H9 (cell line): ENCODE measurements around the gene FARS2. TPM values are rescaled to one million over a fixed set of nuclear protein-coding genes. Genes with fewer than 3 reads are reported as not detected.

Source experiments
- DNase-seq: peaks from one replicate; pipeline ENCODE4 v3.0.0-alpha.2; 2017
- H2AFZ ChIP-seq: one replicate; pipeline ENCODE4 v1.6.1; 2013; ENCODE audit warnings: mild to moderate bottlenecking, low read length, control low read depth, moderate library complexity
- H2AK5ac ChIP-seq: 2 replicates; pipeline ENCODE4 v1.6.1; 2013; ENCODE audit warnings: low read length, control low read depth, mixed read lengths; ENCODE audit not compliant: insufficient read length
- H2BK120ac ChIP-seq: one replicate; pipeline ENCODE4 v1.6.1; 2013; ENCODE audit warnings: low read depth, mild to moderate bottlenecking, low read length, control low read depth, inconsistent platforms; ENCODE audit not compliant: poor library complexity, severe bottlenecking
- H2BK12ac ChIP-seq: 2 replicates; pipeline ENCODE4 v1.6.1; 2013; ENCODE audit warnings: low read length, control low read depth, mixed read lengths, low read depth; ENCODE audit not compliant: insufficient read length
- H2BK15ac ChIP-seq: 2 replicates; pipeline ENCODE4 v1.6.1; 2013; ENCODE audit warnings: low read depth, low read length, control low read depth
- H2BK20ac ChIP-seq: one replicate; pipeline ENCODE4 v1.6.1; 2013; ENCODE audit warnings: low read depth, mild to moderate bottlenecking, low read length, control low read depth, inconsistent platforms; ENCODE audit not compliant: poor library complexity, severe bottlenecking
- H2BK5ac ChIP-seq: 2 replicates; pipeline ENCODE4 v1.6.1; 2013; ENCODE audit warnings: low read length, control low read depth, mixed read lengths; ENCODE audit not compliant: insufficient read length
- H3K14ac ChIP-seq: 2 replicates; pipeline ENCODE4 v1.6.1; 2013; ENCODE audit warnings: low read length, control low read depth; ENCODE audit not compliant: insufficient read depth
- H3K18ac ChIP-seq: 2 replicates; pipeline ENCODE4 v1.6.1; 2013; ENCODE audit warnings: low read depth, mild to moderate bottlenecking, mixed read lengths, low read length, control low read depth; ENCODE audit not compliant: insufficient read length
- H3K23ac ChIP-seq: 2 replicates; pipeline ENCODE4 v1.6.1; 2013; ENCODE audit warnings: low read length, control low read depth, mixed read lengths, low read depth; ENCODE audit not compliant: insufficient read length
- H3K23me2 ChIP-seq: 2 replicates; pipeline ENCODE4 v1.6.1; 2013; ENCODE audit warnings: low read depth, mild to moderate bottlenecking, mixed read lengths, low read length, control low read depth; ENCODE audit not compliant: insufficient read length, poor library complexity, severe bottlenecking
- H3K27ac ChIP-seq: 2 replicates; pipeline ENCODE4 v1.5.1; 2013; ENCODE audit warnings: low read length, control low read depth, mixed read lengths, low read depth; ENCODE audit not compliant: insufficient read length
- H3K27me3 ChIP-seq: 2 replicates; pipeline ENCODE4 v1.6.1; 2013; ENCODE audit warnings: low read length, control low read depth, inconsistent platforms; ENCODE audit not compliant: insufficient read depth
- H3K4ac ChIP-seq: 2 replicates; pipeline ENCODE4 v1.6.1; 2013; ENCODE audit warnings: low read depth, mild to moderate bottlenecking, control low read depth, inconsistent platforms, low read length, moderate library complexity
- H3K4me1 ChIP-seq: 2 replicates; pipeline ENCODE4 v1.6.1; 2013; ENCODE audit warnings: low read length, control low read depth, inconsistent platforms; ENCODE audit not compliant: insufficient read depth
- H3K4me2 ChIP-seq: 2 replicates; pipeline ENCODE4 v1.6.1; 2013; ENCODE audit warnings: low read length, control low read depth, mixed read lengths; ENCODE audit not compliant: insufficient read length, insufficient read depth
- H3K56ac ChIP-seq: 2 replicates; pipeline ENCODE4 v1.6.1; 2013; ENCODE audit warnings: low read depth, mild to moderate bottlenecking, mixed read lengths, low read length, control low read depth; ENCODE audit not compliant: insufficient read length
- H3K79me1 ChIP-seq: 2 replicates; pipeline ENCODE4 v1.6.1; 2013; ENCODE audit warnings: low read depth, mild to moderate bottlenecking, moderate library complexity, low read length, control low read depth, inconsistent platforms; ENCODE audit not compliant: insufficient read depth, poor library complexity, severe bottlenecking
- H3K79me2 ChIP-seq: 2 replicates; pipeline ENCODE4 v1.6.1; 2013; ENCODE audit warnings: low read length, control low read depth, inconsistent platforms; ENCODE audit not compliant: insufficient read depth
- H3K9ac ChIP-seq: 2 replicates; pipeline ENCODE4 v1.6.1; 2013; ENCODE audit warnings: low read length, control low read depth, mixed read lengths; ENCODE audit not compliant: insufficient read length; ENCODE audit errors: extremely low read depth
- H3K9me3 ChIP-seq: one replicate; pipeline ENCODE4 v1.6.1; 2013; ENCODE audit warnings: low read depth, low read length, inconsistent platforms; ENCODE audit not compliant: control insufficient read depth
- H3T11ph ChIP-seq: one replicate; pipeline ENCODE4 v1.6.1; 2013; ENCODE audit warnings: mild to moderate bottlenecking, low read length, control low read depth, inconsistent platforms
- H4K20me1 ChIP-seq: one replicate; pipeline ENCODE4 v1.6.1; 2013; ENCODE audit not compliant: control insufficient read depth, insufficient read length, insufficient read depth
- H4K5ac ChIP-seq: 2 replicates; pipeline ENCODE4 v1.6.1; 2013; ENCODE audit warnings: low read depth, mild to moderate bottlenecking, mixed read lengths, low read length, control low read depth; ENCODE audit not compliant: insufficient read length
- H4K8ac ChIP-seq: replicated peaks from 2 replicates; pipeline ENCODE4 v1.6.1; 2013; ENCODE audit warnings: low read length, control low read depth, mixed read lengths, low read depth; ENCODE audit not compliant: insufficient read length
- H4K91ac ChIP-seq: 2 replicates; pipeline ENCODE4 v1.6.1; 2013; ENCODE audit warnings: low read depth, mild to moderate bottlenecking, moderate library complexity, mixed read lengths, low read length, control low read depth; ENCODE audit not compliant: insufficient read length
- H3K27ac Mint-ChIP-seq, 3 experiments: 2 replicates in 2 of 3; 3 replicates in 1 of 3; pipeline ENCODE4 v1.8.0; 2020 to 2021; ENCODE audit warnings: mixed read lengths in 3 of 3, mild to moderate bottlenecking in 1 of 3, moderate library complexity in 1 of 3
- H3K27me3 Mint-ChIP-seq: 2 replicates; pipeline ENCODE4 v1.8.0; 2021; ENCODE audit warnings: low read depth, mild to moderate bottlenecking, moderate library complexity, mixed read lengths
- H3K36me3 Mint-ChIP-seq, 3 experiments: 2 replicates in 2 of 3; 3 replicates in 1 of 3; pipeline ENCODE4 v1.8.0; 2020 to 2021; ENCODE audit warnings: low read depth in 3 of 3, mixed read lengths in 3 of 3; ENCODE audit not compliant: insufficient read depth in 1 of 3
- H3K4me1 Mint-ChIP-seq, 2 experiments: 2 replicates each; pipeline ENCODE4 v1.8.0; 2020; ENCODE audit warnings: mixed read lengths in 2 of 2
- H3K4me3 Mint-ChIP-seq, 2 experiments: 2 replicates in 1 of 2; 3 replicates in 1 of 2; pipeline ENCODE4 v1.8.0; 2020 to 2021; ENCODE audit warnings: mild to moderate bottlenecking in 2 of 2, mixed read lengths in 2 of 2, moderate library complexity in 1 of 2
- H3K9me3 Mint-ChIP-seq, 2 experiments: 2 replicates in 1 of 2; 3 replicates in 1 of 2; pipeline ENCODE4 v1.8.0; 2020; ENCODE audit warnings: mild to moderate bottlenecking in 2 of 2, mixed read lengths in 2 of 2, moderate library complexity in 1 of 2
- CTCF ChIP-seq: fragments of 200-600 bp; sonication (generic); conservative IDR thresholded peaks from 3 replicates; pipeline ENCODE4 v1.8.0; 2021; ENCODE audit warnings: antibody characterized with exemption, mild to moderate bottlenecking
- WGBS: extraction: QIAGEN DNeasy Blood & Tissue Kit; methylation state at CpG from one replicate; pipeline ENCODE4 v1.1.7; 2013; ENCODE audit warnings: missing lambda C conversion rate, low lambda C conversion rate, mixed read lengths; ENCODE audit not compliant: insufficient read length; ENCODE audit errors: extremely low coverage; 5-methylcytosine and 5-hydroxymethylcytosine counted together
- total RNA-seq: library from RNA; stranded (reverse); gene quantifications from 2 replicates; pipeline ENCODE4 v1.2.1, GENCODE V29; 2021

FARS2 gene
- total RNA-seq, 1 experiment from 2014 or later, result 8.5 TPM

GRCh38 chr6:5365436-5366195 is 104.3 kb downstream of the FARS2 start:
- no peaks in the 10 kb centered on the region for H3K27me3 ChIP-seq
- no peak overlapping the region for H4K8ac ChIP-seq
- Mint-ChIP-seq H3K4me3 (no peak overlapping the region), H3K27me3 (no peaks in the 10 kb centered on the region), H3K36me3 (no peaks in the 10 kb centered on the region; a peak in 1 of 7 replicates), H3K27ac (no peak overlapping the region), H3K9me3 (no peaks in the 10 kb centered on the region), H3K4me1 (no peaks in the 10 kb centered on the region)
- no peak overlapping the region for H2BK12ac ChIP-seq
- no peak overlapping the region for H3K9ac ChIP-seq
- no peaks in the 10 kb centered on the region for H3K23me2 ChIP-seq
- H2BK120ac ChIP-seq, result no peak overlapping the region
- H3K79me1 ChIP-seq, result no peaks in the 10 kb centered on the region
- no peak overlapping the region for H3K14ac ChIP-seq
- H2BK5ac ChIP-seq, result no peak overlapping the region
- H2AK5ac ChIP-seq, result no peak overlapping the region
- no peak overlapping the region for H3K56ac ChIP-seq
- H3K27ac ChIP-seq, result no peak overlapping the region
- no peak overlapping the region for H2BK15ac ChIP-seq
- H3K4me2 ChIP-seq, result no peak overlapping the region
- H3K79me2 ChIP-seq, result no peaks in the 10 kb centered on the region; the same call in 1 of the 2 replicates
- H4K5ac ChIP-seq, result no peak overlapping the region
- no peak overlapping the region for H2BK20ac ChIP-seq
- no CpG with 5 or more reads among the region's 4 CpGs for WGBS
- no peaks in the 10 kb centered on the region for H3K9me3 ChIP-seq
- no peak overlapping the region for H3K4ac ChIP-seq
- no peaks in the 10 kb centered on the region for H3K4me1 ChIP-seq
- no peak overlapping the region for H3T11ph ChIP-seq
- DNase-seq, result no peak
- H4K20me1 ChIP-seq, result no peaks in the 10 kb centered on the region
- H3K23ac ChIP-seq, result no peak overlapping the region
- H4K91ac ChIP-seq, result no peak overlapping the region
- TF ChIP-seq CTCF, result no peak
- no peak overlapping the region for H3K18ac ChIP-seq
- H2AFZ ChIP-seq, result no peak overlapping the region
